DOHH2 (cell line): ENCODE measurements around the gene BNC1.

Experiments used
- H3F3A ChIP-seq: fragments of 200-600 bp; sonication (generic), shearing (Covaris generic); 2 replicates; pipeline ENCODE4 v1.6.0; 2016; ENCODE audit warnings: antibody characterized with exemption, mild to moderate bottlenecking; ENCODE audit not compliant: control insufficient read depth, insufficient read depth
- H3K27ac ChIP-seq: fragments of 200-600 bp; sonication (generic); 2 replicates; pipeline ENCODE4 v1.5.1; 2014; ENCODE audit warnings: low read depth, mild to moderate bottlenecking, low read length, moderate library complexity
- H3K27me3 ChIP-seq: fragments of 200-600 bp; sonication (generic); 2 replicates; pipeline ENCODE4 v1.6.1; 2014; ENCODE audit warnings: mild to moderate bottlenecking, low read length, mixed read lengths; ENCODE audit not compliant: control insufficient read depth
- H3K36me3 ChIP-seq: fragments of 200-600 bp; sonication (generic); 2 replicates; pipeline ENCODE4 v1.6.1; 2014; ENCODE audit warnings: mild to moderate bottlenecking, low read length, moderate library complexity, mixed read lengths; ENCODE audit not compliant: control insufficient read depth
- H3K4me1 ChIP-seq: fragments of 200-600 bp; sonication (generic); 2 replicates; pipeline ENCODE4 v1.6.1; 2014; ENCODE audit warnings: mild to moderate bottlenecking, low read length, mixed read lengths; ENCODE audit not compliant: control insufficient read depth
- H3K4me2 ChIP-seq: fragments of 200-600 bp; sonication (generic); 2 replicates; pipeline ENCODE4 v1.6.0; 2014; ENCODE audit warnings: mild to moderate bottlenecking, low read length, moderate library complexity
- H3K4me3 ChIP-seq: fragments of 200-600 bp; sonication (generic); 2 replicates; pipeline ENCODE4 v1.5.1; 2014; ENCODE audit warnings: mild to moderate bottlenecking, low read length, mixed read lengths
- H3K79me2 ChIP-seq: fragments of 200-600 bp; sonication (generic); 2 replicates; pipeline ENCODE4 v1.6.1; 2014; ENCODE audit warnings: mild to moderate bottlenecking, low read length, mixed read lengths; ENCODE audit not compliant: control insufficient read depth
- H3K9me2 ChIP-seq: fragments of 200-600 bp; sonication (generic); replicated peaks from 2 replicates; pipeline ENCODE4 v1.6.1; 2014; ENCODE audit warnings: mild to moderate bottlenecking, low read length, mixed read lengths; ENCODE audit not compliant: control insufficient read depth
- H3K9me3 ChIP-seq: fragments of 200-600 bp; sonication (generic); 2 replicates; pipeline ENCODE4 v1.6.1; 2014; ENCODE audit warnings: antibody characterized with exemption, low read length, mixed read lengths; ENCODE audit not compliant: control insufficient read depth, insufficient read depth
- H4K20me1 ChIP-seq: fragments of 200-600 bp; sonication (generic); 2 replicates; pipeline ENCODE4 v1.6.0; 2014; ENCODE audit warnings: low read depth, mild to moderate bottlenecking, antibody characterized with exemption, low read length, moderate library complexity; ENCODE audit not compliant: control insufficient read depth, insufficient read depth
- CTCF ChIP-seq: fragments of 200-600 bp; sonication (generic); IDR thresholded peaks from one replicate; pipeline ENCODE4 v1.5.1; 2014; ENCODE audit warnings: antibody characterized with exemption, mild to moderate bottlenecking, low read depth, low read length; ENCODE audit not compliant: poor library complexity, severe bottlenecking
- EZH2phosphoT487 ChIP-seq: fragments of 200-600 bp; sonication (generic); IDR thresholded peaks from 2 replicates; pipeline ENCODE4 v1.6.1; 2017; ENCODE audit warnings: borderline replicate concordance, mild to moderate bottlenecking, antibody characterized with exemption, low read length, moderate library complexity, mixed read lengths

The BNC1 gene

GRCh38 chr15:83206526-83207008, 77.9 kb downstream of the BNC1 start:
- Histone ChIP-seq H3K4me2 (no peak overlapping the region), H3K27me3 (peaks cover 10% of the 10 kb centered on the region; the same call in 1 of the 2 replicates), H3K9me3 (no peaks in the 10 kb centered on the region; the same call in 1 of the 2 replicates), H3K4me1 (no peaks in the 10 kb centered on the region), H3K36me3 (no peaks in the 10 kb centered on the region), H4K20me1 (no peaks in the 10 kb centered on the region), H3K79me2 (no peaks in the 10 kb centered on the region), H3K9me2 (no peaks in the 10 kb centered on the region), H3K4me3 (no peak overlapping the region), H3K27ac (no peak overlapping the region), H3F3A (no peaks in the 10 kb centered on the region)
- TF ChIP-seq EZH2phosphoT487 (no peak), CTCF (no peak)
